NCI-H187 (cell line): Measurements from ENCODE around the gene CHL1.
A peak's percentile ranks its signal among the peaks of the same experiment; 100 is the strongest.

Source experiments
- DNase-seq, 2 experiments: peaks; one replicate each; lab custom pipeline; 2025; lab: John Stamatoyannopoulos, UW

CHL1 gene

GRCh38 chr3:278300-279064 lies 81.9 kb downstream of the CHL1 start:
- DNase-seq: peak; percentile 29 to 70

DNA sequence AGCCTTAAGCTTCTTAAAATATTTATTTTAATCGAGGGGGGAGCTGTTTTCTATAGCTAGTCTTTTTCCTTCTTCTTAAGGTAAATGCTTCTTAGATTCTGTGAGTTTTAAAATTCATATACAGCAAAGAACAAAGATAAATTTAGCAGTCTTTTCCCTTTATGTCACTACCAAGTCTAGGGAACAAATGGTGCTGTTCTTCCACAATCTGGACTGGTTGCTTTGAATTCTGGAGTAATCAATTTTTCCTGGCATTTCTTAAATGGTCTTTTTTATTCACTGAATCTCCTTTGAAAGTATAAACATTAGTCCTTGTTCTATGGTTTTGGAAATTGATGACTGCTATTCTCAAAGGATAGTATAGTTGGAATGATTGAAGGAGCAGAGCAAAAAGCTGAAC lies 82.8 kb downstream of the CHL1 start:
- no peak for DNase-seq

- no peak for DNase-seq
Observed at GRCh38 chr3:280681-281080, 84.1 kb downstream of the CHL1 start.

DNA sequence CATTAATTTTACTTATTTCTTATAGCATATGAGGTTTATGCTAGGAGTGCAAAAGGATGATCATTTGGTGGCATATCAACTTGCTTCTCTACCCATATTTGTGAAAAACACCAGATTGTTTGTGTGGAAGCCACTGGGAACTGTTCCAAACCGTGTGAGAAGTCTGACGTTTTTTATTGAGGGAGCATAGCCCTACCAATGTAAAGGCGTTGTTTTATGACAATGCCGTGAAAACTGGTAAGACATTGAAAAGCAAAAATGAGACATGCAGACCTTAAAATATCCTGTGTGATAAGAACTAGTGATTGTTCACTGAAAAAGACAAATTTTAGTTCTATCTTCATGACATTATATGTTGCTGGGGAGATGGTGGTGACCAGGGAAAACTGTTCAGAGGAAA lies 87.8 kb downstream of the CHL1 start:
- DNase-seq: no peak

DNA sequence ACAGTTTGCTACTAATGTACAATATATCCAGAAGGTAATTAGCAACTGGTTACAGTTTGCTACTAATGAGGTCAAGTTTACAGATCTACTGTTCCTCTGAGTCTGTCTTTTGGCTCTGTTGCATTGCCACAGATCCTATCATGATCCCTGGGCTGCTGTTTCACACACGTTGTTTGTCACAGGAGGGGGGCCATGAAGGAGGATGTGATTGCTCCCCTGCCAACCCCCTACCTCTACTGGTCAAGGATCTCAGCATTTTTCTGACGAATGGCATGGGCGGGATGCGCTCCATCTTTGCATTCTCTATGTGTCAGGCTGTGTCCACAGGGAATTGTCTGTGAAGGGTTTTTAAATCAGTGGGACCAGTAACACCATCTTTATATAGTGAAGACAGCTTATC lies 91.9 kb downstream of the CHL1 start:
- no peak for DNase-seq

DNA sequence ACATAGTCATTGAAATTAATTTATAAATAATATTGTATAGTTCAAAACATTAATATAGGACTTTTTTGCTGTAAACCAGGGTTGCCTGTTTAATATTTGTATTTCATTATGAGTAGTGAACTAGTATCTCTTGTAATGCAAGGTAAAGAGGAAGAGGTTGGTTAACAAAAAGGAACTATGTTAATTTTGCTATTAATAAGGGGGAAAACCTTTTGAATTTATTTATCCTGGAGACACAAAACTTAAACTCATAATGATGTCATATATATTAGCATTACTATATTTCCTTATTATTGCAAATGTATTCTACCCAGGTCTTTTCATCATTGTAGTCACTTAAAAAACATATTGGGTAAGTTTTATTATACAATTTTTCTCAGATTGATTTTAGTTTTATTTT lies 94.5 kb downstream of the CHL1 start:
- DNase-seq: no peak

DNA sequence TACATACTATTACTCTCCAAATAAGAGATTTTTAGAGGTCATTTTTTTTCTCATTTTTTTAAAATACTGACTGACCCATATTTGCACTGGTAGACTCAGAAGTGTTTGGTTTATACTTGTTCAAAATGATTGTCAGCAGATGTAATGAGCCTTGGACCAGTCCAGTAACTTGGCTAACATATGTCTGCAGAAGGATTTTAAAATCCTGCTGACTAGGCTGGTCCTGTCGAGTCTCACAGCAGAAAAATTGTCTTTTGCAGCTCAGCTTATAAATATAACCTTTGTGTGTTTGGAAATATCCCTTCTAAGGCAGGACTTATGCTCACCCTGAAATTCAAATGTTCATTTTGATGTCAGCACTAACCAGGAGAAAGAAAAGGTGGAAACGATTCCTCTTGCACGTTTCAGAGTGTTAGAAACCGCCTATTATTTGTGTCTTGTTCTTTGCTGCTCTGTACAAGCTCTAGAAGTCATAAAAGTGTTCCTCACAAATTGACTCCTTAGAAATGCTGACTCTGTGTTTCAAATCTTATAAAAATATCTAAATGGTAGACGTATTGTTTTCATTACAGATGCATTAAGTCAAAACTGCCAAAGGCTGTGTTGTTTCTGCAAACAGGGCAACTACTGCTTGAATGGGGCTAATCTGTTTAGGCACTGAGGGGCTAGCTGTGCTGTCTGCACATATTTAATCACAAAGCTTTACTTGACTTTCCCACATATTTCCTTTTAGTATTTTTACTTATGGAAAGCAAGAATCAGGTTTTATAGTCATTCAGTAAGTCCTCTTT lies 95.3 kb downstream of the CHL1 start:
- DNase-seq: no peak

DNA sequence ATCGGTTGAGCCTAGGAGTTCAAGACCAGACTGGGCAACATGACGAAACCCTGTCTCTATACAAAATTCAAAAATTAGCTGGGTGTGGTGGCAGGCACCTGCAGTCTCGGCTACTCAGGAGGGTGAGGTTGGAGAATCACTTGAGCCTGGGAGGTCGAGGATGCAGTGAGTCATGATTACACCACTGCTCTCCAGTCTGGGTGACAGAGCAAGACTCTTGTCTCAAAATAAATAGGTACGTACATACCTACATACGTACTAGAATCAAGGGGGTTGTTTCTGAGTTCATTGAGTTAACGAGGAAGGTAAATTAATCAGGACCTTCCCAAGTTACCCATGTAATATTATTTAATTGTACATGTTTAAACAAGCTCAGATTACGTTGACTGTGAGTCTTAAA lies 97.5 kb downstream of the CHL1 start:
- DNase-seq: no peak

GRCh38 chr3:294581-294980 lies 98.0 kb downstream of the CHL1 start:
- DNase-seq: no peak

GRCh38 chr3:295166-295565 lies 98.6 kb downstream of the CHL1 start:
- no peak for DNase-seq

- no peak for DNase-seq
Observed at GRCh38 chr3:297585-297984, 101.0 kb downstream of the CHL1 start.

- DNase-seq: no peak
Observed at GRCh38 chr3:299590-300301, 103.2 kb downstream of the CHL1 start.

DNA sequence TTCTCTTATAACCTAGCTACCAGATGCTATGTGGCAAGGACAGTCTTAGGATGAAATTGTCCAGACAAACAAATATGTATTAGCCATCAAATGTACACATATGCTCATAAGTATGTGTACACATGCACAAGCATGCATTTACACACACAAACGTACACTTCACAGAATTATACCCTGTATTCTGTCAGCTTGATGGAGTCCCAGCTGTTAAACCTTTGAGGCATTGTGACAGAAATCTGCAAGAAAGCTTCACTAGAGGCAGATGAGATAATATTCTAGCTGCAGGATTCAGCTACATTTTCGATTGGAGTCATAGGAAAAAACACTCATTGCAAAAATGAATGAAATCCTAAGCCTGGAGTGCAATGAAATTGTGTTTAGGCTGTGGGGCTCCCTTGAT lies 110.6 kb downstream of the CHL1 start:
- no peak for DNase-seq

- DNase-seq: no peak
Observed at GRCh38 chr3:308597-309321, 112.2 kb downstream of the CHL1 start.

GRCh38 chr3:312160-312733 lies 115.7 kb downstream of the CHL1 start:
- no peak for DNase-seq

DNA sequence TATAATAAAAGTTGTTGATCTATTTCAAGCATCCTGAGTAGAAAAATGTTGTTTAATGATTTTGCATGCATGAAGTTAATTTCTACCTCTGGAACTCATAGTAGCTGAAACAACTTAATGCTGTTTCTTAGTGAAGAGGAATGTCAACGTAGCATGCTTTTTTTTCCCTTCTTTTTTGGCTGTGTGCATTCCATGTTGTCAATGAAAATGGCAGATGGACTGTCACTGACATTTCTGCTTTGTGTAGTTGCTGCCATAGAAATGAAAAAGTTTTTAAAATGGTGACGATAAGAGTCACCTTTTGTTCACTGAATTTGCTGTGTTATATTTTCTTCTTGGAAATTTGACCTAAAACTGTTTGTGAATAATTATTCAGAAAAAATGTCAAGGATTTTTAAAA lies 116.3 kb downstream of the CHL1 start:
- DNase-seq: no peak

GRCh38 chr3:317012-317411 lies 120.4 kb downstream of the CHL1 start:
- DNase-seq: no peak

- DNase-seq: no peak
Observed at GRCh38 chr3:318903-319302, 122.3 kb downstream of the CHL1 start.

- no peak for DNase-seq
Observed at GRCh38 chr3:324423-324822, 127.9 kb downstream of the CHL1 start.

DNA sequence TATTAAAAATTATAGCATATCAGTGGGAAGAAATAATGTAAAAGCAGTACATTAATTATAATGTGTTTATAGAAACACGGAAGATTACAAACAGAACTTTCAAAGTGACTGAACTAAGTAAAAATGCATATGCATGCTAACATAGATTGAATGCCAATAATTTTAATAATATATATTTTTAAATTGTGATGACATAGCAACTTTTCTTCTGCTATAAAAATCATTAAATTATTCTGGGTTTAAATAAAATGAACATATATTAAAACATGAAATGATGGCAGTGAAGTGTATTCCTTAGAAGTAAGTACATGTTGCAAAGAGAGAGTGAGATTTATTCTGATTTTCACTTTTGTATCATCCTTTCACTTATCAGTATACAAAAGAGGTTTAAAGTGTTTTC lies 128.9 kb downstream of the CHL1 start:
- DNase-seq: no peak

- no peak for DNase-seq
Observed at GRCh38 chr3:330494-331115, 134.0 kb downstream of the CHL1 start.
